Measurements from ENCODE around the gene EDIL3. TPM values are rescaled to one million over a fixed set of nuclear protein-coding genes. Genes with fewer than 3 reads are reported as not detected.

Gene EDIL3
- total RNA-seq, 4 donors from 2014 or later, result 14.8 to 29.0 (median 20.2) TPM

GRCh38 chr5:84381502-84382362 is 2.9 kb downstream of the EDIL3 start:
- intact Hi-C loops (cut with DNase I; ENCODE audit: low total_unique reads), result no loop called here
- DNase-seq (ENCODE audit: low spot score in 2 of 2), result peak in 1 of 2 donors; percentile 29
- peak overlapping the region; percentile 4 for H3K4me3 ChIP-seq (ENCODE audit: low read depth, poor library complexity, severe bottlenecking)
- 12 to 15% methylated on average over 14 of the region's 14 CpGs for WGBS, 2 donors
- no peak for TF ChIP-seq CTCF (IDR thresholded peaks at IDR 0.05)
- no peak for TF ChIP-seq POLR2A (IDR thresholded peaks at IDR 0.05)

GRCh38 chr5:84379749-84380148 is 4.9 kb downstream of the EDIL3 start:
- no peak overlapping the region for H3K4me3 ChIP-seq (ENCODE audit: low read depth, poor library complexity, severe bottlenecking)
- 85 to 89% methylated on average over 2 of the region's 2 CpGs for WGBS, 2 donors
- TF ChIP-seq POLR2A (IDR thresholded peaks at IDR 0.05) (no peak), CTCF (IDR thresholded peaks at IDR 0.05) (no peak)
- no peak for DNase-seq (ENCODE audit: low spot score in 2 of 2)
- intact Hi-C loops (cut with DNase I; ENCODE audit: low total_unique reads), result no loop called here

GRCh38 chr5:84378961-84379360 is 5.7 kb downstream of the EDIL3 start:
- no peak for DNase-seq (ENCODE audit: low spot score in 2 of 2)
- intact Hi-C loops (cut with DNase I; ENCODE audit: low total_unique reads), result no loop called here
- 52 to 58% methylated on average over 2 of the region's 2 CpGs for WGBS, 2 donors
- H3K4me3 ChIP-seq (ENCODE audit: low read depth, poor library complexity, severe bottlenecking), result no peak overlapping the region
- TF ChIP-seq CTCF (IDR thresholded peaks at IDR 0.05), result no peak
- no peak for TF ChIP-seq POLR2A (IDR thresholded peaks at IDR 0.05)

GRCh38 chr5:84378420-84378819 is 6.3 kb downstream of the EDIL3 start:
- no peak overlapping the region for H3K4me3 ChIP-seq (ENCODE audit: low read depth, poor library complexity, severe bottlenecking)
- intact Hi-C loops (cut with DNase I; ENCODE audit: low total_unique reads), result no loop called here
- TF ChIP-seq POLR2A (IDR thresholded peaks at IDR 0.05) (no peak), CTCF (IDR thresholded peaks at IDR 0.05) (no peak)
- DNase-seq (ENCODE audit: low spot score in 2 of 2), result no peak
- WGBS, 2 donors, result 35 to 46% methylated on average over 1 of the region's 1 CpG

- TF ChIP-seq CTCF (IDR thresholded peaks at IDR 0.05) (no peak), POLR2A (IDR thresholded peaks at IDR 0.05) (no peak)
- no peak for DNase-seq (ENCODE audit: low spot score in 2 of 2)
- intact Hi-C loops (cut with DNase I; ENCODE audit: low total_unique reads), result no loop called here
- no peak overlapping the region for H3K4me3 ChIP-seq (ENCODE audit: low read depth, poor library complexity, severe bottlenecking)
- 88 to 93% methylated on average over 1 of the region's 1 CpG for WGBS, 2 donors
These were observed 8.3 kb downstream of the EDIL3 start for GRCh38 chr5:84376346-84376745.

Data from lower leg skin (tissue), 4 donors.